NCI-H2029 treated with DMSO at 0.1 percent for 48 hours (cell line): Measurements from ENCODE around the gene IFNL3.
"Not testable (repeated sequence)": the region's sequence is repeated elsewhere in the genome, so short reads cannot be mapped to it uniquely, and the experiment has no call there.

Source experiments
- DNase-seq: peaks from one replicate; lab custom pipeline; 2025; lab: John Stamatoyannopoulos, UW

The IFNL3 gene

DNA sequence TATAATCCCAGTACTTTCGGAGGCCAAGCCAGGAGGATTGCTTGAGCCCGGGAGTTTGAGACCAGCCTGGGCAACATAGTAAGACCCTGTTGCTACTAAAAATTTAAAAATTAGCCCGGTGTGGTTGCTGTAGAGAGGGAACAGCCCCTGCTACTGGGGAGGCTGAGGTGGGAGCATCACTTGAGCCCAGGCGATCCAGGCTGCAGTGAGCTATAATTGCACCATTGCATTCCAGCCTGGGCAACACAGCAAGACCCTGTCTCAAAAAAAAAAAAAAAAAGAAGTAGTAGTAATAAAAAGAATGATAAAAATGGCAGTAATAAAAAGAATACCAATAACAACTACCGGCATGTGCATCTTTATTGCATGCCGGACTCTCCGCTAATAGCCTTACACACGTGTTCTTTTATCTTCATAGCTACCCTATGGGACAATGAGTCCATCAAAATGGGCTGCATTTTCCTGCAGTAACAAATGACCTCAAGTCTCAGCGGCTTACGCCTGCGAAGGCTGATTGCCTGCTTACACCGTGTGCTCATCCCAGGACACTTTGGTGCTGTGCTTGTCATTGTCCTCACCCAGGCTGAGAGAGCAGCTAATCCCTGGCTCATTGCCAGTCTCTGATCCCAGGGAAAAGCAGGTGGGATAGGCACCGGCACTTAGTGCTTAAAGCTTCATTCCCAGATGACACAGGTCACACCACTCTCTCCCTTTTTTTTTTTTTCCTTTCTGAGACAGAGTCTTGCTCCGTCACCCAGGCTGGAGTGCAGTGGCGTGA lies 26.4 kb downstream of the IFNL3 start:
- DNase-seq = no peak

DNA sequence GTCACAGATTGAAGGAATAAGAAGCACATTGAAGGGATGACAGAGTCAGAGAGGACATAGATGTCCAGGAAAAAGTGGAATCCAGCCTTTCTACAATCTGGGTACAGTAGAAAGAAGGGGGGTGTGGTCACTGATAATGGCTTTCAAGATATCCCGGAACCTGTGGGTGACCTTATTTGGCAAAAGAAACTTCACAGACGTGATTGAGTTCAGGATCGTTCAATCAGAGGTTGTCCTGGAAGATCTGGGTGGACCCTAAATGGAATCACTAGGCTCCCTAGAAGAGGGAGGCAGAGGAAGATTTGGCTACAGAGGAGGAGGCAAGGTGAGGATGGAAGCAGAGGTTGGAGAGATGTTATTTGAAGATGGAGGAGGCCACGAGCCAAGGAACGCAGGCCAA lies 27.7 kb downstream of the IFNL3 start:
- no peak for DNase-seq

DNA sequence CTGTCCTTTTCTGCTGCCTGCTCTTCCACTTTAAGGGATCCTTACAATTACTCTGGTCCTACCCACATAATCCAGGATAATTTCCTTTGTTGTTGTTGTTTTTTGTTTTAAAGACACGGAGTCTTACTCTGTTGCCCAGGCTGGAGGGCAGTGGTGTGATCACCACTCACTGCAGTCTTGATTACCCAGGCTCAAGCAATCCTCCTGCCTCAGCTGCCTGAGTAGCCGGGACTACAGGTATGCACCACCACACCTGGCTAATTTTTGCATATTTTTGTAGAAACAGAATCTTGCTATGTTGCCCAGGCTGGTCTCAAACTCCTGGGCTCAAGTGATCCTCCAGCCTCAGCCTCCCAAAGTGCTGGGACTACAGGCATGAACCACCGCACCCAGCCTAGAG lies 29.5 kb downstream of the IFNL3 start:
- DNase-seq = not testable (repeated sequence)

DNA sequence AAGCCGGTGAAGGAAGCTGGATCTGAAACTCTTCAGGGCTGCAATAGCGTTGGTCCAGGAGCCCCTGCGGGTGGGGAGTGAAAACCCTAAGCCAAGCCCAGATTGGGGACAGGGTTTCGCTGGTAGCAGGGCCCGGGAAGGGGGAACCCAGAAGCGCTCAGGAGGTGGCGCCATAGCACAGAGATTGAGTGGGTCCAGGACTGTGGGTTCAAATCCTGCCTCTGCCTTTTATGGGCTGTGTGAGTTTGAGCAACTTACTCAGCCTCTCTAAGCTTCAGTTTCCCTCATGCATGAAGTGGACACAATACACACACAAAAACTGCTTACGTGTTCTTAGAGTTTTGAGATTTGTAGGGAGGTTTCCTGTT lies 32.4 kb downstream of the IFNL3 start:
- no peak for DNase-seq

DNA sequence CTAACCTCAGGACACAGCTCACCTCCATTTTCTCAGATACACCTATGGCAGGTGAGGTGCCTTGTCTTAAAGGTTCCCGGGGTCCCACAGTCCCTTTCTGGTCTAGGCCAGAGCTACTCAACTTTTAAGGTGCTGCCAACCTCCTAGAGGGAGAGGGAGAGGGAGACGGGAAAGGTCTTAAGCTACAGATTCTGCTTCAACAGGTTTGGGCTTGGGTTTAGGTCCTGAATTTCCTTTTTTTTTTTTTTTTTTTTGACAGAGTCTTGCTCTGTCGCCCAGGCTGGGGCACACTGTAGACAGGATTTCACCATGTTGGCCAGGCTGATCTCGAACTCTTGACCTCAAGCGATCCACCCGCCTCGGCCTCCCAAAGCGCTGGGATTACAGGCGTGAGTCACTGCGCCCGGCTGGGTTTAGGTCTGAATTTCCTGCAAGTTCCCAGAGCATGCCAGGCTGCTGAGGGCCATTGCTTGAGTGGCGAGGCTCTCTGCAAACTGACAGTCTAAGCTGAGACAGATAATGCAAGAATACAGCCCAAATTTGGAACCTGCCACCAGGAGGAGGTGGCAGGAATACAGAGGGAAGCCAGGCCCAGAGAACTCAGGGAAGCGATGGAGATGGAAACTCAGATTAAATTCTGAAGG lies 33.0 kb downstream of the IFNL3 start:
- no peak for DNase-seq

DNA sequence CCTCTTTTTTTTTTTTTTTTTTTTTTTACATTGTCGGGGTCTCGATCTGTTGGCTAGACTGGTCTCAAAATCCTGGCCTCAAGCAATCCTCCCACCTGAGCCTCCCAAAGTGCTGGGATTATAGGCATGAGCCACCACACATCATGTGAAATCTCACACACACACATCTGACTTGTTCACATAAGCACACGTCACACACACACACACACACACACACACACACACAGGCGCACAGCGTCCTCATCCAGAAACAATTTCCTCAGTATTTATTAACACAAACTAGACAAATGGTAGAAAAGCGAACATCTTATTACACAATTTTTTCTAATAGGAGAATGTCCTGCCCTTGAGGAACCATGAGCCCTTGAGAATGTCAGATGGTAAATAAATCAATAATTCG lies 35.6 kb downstream of the IFNL3 start:
- DNase-seq = no peak

DNA sequence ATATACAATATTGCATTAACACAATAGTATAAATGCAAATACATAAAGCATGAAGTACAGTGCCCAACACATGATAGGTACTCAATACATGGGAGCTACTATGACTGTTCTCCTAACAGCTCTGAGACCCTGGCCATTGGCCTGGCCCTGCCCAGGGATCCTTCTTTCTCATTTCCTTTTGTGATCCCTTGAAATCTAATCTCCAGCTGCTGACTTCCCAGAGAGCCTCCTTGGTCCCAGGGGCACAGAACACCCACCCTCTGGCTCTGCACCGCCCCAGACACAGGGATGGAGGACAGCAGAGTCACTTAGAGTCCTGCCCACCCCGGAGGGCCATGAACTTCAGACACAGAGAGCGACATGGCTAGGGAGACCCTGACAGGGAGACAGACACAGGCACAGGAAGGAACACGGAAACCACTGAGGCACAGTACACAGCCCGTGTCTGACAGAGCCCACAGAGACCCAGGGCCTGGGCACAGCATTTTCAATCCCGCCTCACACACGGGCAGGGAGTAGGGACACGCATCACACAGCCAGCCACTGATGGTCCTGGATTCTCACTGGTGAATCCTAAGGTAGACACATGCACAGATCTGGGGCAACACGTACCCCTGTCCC lies 36.5 kb downstream of the IFNL3 start:
- DNase-seq = no peak

DNA sequence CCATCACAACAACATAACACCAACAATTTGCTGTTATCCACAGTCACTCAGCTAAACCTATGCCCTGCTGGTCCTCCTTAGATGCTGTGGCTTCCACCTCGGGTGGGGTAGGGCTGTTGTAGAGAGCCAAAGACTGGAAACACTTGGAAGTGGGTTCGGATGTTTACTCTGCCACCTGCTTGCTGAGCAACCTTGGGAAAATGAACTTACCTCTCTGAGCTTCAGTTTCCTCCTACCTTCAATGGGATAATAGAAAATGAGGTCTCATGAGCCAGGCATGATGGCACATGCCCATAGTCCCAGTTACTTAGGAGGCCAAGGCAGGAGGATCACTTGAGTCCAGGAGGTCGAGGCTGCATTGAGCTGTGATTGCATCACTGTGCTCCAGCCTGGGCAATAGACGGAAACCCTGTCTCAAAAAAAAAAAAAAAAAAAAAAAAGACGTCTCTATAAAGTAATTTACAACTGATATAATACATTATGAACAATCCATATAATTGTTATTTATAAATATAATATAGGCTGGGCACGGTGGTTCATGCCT lies 37.4 kb downstream of the IFNL3 start:
- no peak for DNase-seq

DNA sequence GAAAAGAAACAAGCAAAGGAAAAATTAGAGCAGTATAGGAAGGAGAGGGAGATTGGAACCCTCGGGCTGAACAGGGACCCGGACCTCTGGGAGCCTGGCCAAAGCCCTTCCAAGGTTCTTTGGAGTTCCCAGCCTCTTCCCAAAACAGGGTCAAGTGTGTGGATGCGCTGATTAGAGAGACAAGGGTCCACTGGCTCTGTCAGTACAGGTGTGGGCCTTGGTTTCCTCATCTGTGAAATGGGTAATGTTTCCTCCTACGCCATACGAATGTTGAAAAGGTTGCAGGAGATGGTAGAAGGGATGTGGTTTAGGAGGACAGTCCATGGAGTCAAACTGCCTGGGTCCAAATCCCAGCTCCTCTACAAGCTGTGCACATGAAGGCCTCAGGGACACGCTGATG lies 38.7 kb downstream of the IFNL3 start:
- no peak for DNase-seq

DNA sequence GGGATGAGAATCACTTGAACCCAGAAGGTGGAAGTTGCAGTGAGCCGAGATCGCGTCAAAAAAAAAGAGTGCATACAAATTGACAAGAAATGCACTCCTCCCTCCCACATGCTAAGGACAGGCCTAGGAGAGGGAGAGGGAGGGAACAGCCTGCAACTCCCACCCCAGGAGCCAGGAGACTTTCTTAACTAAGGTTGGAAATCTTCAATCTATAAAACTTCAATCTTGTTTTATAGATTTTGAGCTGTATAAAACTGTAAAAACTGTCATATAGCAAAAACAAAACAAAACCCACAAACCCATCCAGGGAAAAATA lies 39.4 kb downstream of the IFNL3 start:
- no peak for DNase-seq

DNA sequence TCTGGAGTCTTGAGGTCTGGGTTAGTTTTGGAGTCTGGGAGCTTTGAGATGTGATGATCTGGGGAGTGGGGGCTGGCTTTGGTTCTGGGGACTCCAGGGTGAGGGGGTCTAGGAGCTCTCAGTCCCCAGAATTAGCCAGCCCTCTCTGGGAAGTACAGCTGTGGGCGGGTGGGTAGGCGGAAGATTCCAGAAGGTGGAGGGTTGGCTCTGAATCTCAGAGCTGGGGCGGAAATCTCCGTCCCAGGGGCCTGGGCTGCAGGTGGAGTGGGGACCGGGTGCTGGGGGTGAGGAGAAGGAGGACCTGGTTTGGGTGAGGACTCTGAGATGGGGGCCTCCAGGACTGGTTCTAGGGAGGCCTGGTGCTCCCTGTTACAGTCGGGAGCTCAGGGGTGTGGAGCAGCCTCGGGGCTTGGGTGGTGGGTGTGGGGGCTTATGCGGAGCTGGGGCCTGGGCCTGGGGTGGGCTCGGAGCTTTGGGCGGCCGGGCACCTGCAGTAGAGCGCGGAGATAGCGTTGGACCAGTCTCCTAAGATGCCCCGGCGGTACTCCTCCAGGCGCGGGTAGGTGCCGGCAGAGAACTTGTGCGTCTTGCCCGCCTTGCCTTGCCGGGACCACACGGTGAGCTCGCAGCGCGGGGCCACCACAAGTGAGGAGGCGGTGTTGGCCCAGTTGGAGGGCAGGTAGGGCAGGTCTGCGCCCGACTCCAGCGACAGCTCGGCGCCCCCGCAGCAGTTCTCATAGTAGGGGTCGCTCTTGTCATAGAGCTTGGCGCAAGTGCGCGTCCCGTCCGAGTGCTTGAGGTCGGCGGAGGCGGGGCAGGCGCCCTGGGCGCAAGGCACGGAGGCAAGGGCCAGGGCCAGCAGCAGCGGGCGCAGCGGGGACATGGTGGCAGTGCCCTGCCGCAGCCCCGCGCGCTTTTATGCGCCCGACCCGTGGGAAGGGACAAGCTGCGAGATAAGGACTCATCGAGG lies 41.1 kb downstream of the IFNL3 start, which contains the start of gene SYCN:
Gene SYCN (minus strand): TSS at position 892 of the 970 bp plus-strand sequence. CDS start 9 bp downstream, at position 883.
- DNase-seq = no peak

DNA sequence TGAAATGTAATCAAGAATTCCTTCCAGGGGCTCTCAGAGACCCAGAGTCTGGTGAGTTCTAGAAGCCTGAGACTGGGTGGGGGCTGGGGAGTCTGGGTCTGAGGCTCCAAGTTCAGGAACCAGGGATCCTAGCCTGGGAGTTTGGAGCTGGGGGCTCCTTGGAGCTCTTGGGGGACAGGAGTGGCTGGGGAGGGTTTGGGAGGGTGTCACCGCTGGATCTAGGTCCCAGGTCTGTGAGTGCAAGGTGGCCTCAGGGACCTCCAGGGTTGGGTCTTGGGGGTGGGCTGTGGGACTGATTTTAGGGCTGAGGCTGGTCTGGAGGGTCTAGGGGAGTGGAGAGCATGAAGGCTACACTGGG lies 41.8 kb downstream of the IFNL3 start:
- no peak for DNase-seq

DNA sequence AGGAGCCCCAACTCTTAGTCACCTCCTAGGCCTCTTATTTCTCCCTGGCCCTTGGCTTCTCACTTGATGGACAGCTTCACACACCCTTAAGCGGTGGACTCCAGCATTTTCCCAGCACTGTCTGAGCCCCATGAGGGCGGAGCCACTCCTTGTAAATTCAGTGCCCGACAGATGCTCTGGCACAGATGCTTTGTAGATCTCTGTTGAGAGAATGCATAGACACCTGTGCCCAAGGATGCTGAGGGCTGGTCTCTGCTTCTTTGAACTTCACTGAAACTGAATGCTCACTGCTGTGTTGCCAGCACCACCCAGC lies 44.0 kb downstream of the IFNL3 start:
- no peak for DNase-seq

DNA sequence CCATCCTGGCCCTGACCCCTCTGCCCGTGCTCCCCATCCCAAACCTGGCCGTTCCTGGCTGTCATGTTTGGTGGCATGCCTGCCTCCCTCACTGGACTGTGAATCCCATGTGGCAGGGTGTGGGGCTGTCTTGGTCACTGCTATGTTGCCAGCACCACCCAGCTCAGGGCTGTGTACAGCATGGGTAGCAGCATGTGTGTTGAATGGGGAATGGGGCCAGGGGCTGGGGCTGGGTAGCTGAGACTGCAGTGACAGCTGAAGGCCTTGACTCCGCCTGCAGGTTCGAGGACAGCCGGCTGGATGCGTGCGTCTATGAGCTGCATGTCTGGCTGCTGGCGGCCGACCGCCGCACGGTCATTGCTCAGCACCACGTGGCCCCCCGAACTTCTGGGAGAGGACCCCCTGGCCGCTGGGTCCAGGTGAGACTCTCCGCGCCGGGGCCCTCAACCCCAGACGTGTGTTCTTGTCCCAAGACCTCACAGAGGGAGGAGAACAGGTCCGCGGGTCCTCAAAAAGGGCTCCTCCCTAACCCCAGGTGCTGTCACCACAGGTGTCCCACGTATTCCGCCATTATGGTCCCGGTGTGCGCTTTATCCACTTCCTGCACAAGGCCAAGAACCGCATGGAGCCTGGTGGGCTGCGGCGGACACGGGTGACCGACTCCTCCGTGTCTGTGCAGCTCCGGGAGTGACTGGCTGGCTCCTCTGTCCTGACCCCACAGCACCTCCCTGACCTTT lies 44.6 kb downstream of the IFNL3 start:
- DNase-seq = no peak

DNA sequence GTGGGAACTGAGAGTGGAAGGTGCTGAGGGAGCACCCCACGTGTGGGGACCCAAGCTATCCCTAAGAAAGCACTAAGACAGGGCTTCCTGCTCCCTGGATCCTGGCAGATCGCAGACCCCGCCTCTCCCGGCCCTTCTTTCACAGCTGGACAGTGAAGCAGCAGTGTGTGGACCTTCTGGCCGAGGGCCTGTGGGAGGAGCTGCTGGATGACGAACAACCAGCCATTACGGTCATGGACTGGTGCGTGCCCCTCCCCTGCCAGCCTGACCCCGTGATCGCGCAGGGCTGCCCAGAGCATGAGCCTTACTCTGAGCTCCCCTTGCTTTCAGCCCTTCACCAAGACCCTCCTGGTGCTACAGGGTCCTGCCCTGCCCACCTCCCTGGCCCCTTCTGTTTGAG lies 45.8 kb downstream of the IFNL3 start:
- no peak for DNase-seq

DNA sequence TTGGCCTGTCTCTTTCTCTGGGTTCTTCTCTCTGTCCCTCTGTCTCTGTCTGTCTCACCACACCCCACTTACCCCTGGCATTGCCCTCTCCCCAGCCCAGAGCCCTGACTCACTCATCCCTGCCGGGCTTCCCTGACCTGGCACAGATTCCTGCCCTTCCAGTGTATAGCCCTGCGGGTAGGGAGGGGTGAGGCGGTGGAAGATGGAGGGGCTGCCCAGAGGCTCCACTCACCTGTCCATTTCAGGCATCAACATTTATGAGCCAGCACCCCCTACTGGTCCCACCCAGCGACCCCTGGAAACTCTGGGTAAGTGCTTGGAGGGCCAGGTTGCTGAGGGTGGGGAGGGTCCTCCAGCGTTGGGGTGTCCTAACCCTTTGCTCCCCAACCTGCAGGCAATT lies 47.0 kb downstream of the IFNL3 start:
- DNase-seq = no peak

DNA sequence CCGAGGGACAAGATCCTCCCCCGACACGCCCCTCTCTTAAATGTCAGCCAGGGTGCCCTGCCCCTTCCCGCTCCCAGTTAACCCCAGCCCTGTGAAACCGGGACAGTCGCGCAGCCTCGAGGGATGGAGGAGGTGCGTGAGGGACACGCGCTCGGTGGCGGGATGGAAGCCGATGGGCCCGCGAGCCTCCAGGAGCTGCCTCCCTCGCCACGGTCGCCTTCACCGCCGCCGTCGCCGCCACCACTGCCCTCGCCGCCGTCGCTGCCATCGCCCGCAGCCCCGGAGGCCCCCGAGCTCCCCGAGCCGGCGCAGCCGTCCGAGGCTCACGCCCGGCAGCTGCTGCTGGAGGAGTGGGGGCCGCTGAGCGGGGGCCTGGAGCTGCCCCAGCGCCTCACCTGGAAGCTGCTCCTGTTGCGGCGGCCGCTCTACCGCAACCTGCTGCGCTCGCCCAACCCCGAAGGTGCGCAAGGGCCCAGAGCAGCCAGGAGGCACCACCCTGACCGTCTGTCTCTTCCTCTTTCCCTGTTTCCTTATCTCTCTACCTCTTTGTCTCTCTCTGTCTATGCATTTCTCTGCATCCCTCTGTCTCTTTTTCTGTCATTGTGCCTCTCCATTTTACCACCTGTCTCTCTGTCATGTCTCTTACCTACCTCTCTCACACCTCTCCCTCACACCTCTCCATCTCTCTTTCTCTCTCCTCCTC lies 47.8 kb downstream of the IFNL3 start, which contains the start of gene NCCRP1:
Gene NCCRP1 (plus strand): TSS at position 105 of the 703 bp plus-strand sequence. CDS start 19 bp downstream, at position 124.
- DNase-seq = no peak

DNA sequence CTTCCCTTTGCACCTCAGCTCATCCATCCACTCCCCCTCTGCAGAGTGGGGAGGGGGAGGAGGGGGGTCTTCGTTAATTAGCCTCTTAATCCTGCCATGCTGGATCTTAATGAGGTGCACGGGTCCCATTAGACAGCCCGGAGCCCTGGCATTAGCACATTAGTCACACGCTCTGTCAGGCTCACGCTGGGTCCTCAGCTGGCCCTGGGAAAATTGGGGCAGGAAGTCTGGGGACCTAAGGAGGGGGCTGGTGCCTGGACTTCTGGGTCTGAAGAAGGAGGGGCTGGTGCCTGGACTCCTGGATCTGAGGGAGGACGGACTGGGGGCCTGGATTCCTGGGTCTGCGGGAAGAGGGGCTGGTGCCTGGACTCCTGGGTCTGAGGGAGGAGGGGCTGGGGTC lies 48.5 kb downstream of the IFNL3 start:
- DNase-seq = no peak

DNA sequence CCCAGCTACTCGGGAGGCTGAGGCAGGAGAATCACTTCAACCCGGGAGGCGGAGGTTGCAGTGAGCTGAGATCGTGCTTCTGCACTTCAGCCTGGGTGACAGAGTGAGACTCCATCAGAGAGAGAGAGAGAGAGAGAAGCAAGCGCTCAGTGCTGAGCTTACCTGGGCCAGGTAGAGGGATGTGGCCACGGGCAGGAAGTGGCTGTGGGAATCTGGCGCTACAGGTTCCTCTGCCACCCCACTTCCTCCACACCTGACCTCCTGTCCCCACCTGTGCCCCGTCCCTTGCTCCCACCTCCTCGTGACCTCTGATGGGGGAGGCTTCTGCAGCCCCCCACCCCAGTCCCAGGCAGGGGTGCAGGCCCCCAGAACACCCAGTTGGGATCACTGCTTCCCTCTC lies 49.1 kb downstream of the IFNL3 start:
- no peak for DNase-seq

DNA sequence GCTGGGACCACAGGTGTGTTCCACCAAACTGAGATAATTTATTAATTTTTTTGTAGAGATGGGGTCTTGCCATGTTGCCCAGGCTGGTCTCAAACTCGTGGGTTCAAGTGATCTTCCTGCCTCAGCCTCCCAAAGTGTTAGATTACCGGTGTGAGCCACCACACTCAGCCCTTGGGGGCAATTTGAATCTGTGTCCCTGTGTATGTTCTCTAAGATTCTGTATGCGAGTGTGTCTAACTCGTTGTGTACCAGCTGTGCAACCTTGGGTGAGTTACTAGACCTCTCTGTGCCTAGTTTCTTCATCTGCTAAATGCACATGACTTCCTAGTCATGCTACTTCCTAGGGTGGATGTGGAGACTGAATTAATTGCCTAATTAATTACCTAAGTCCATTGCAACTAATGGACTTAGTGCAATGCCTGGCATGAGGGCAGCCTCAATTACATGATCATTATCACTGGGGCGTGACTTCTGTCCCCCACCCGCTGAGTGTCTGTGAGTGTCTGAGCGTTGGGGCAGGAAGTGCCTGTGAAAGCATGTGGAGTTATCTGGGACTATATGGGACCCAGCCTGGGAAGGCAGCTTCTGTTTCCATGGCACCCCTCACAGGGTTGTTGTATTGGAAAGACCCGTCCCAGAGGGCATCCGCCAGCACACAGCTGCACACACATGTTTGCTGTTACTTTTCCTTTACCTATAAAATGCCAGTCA lies 49.8 kb downstream of the IFNL3 start:
- DNase-seq = no peak
